CD8-positive, alpha-beta memory T cell (primary cell): ENCODE results near the gene TRPM5. TPM values are rescaled to one million over a fixed set of nuclear protein-coding genes. Genes with fewer than 3 reads are reported as not detected.
A peak's percentile ranks its signal among the peaks of the same experiment; 100 is the strongest.

ENCODE experiments used
- CTCF ChIA-PET: fragments of 350-600 bp; sonication (Branson Sonifier 250); formaldehyde crosslinking; loops from one replicate; lab custom pipeline; 2021; ENCODE audit warnings: antibody characterized with exemption; lab: Charles Lee
- POLR2A ChIA-PET: fragments of 350-600 bp; sonication (Branson Sonifier 250); formaldehyde crosslinking; loops from one replicate; lab custom pipeline; 2021; ENCODE audit warnings: antibody characterized with exemption; lab: Charles Lee
- DNase-seq, 5 donors: peaks; one replicate each; pipeline versions ENCODE4 v3.0.0 to v3.0.0-alpha.2; 2020 to 2022; ENCODE audit warnings: mixed read lengths in 1 of 5
- H3K27ac ChIP-seq: one replicate; pipeline ENCODE4 v1.7.0; 2013; ENCODE audit warnings: low read depth, mild to moderate bottlenecking, low read length, moderate library complexity
- H3K27me3 ChIP-seq: 2 replicates; pipeline ENCODE4 v1.7.0; 2013; ENCODE audit warnings: low read length, mild to moderate bottlenecking; ENCODE audit not compliant: insufficient read depth, poor library complexity, severe bottlenecking
- H3K36me3 ChIP-seq: 2 replicates; pipeline ENCODE4 v1.7.0; 2013; ENCODE audit warnings: mild to moderate bottlenecking, low read length, moderate library complexity; ENCODE audit not compliant: insufficient read depth
- H3K4me1 ChIP-seq: 2 replicates; pipeline ENCODE4 v1.7.0; 2013; ENCODE audit warnings: mild to moderate bottlenecking, low read length, moderate library complexity; ENCODE audit not compliant: insufficient read depth
- H3K4me3 ChIP-seq: 2 replicates; pipeline ENCODE4 v1.7.0; 2013; ENCODE audit warnings: mild to moderate bottlenecking, low read length
- H3K9me3 ChIP-seq: 2 replicates; pipeline ENCODE4 v1.7.0; 2013; ENCODE audit warnings: mild to moderate bottlenecking, low read length
- H3K27ac Mint-ChIP-seq, 8 donors: one replicate each; pipeline ENCODE4 v1.8.0; 2020 to 2021; ENCODE audit warnings: mixed read lengths in 8 of 8, mild to moderate bottlenecking in 6 of 8, inconsistent platforms in 3 of 8, moderate library complexity in 3 of 8
- H3K27me3 Mint-ChIP-seq, 2 donors: one replicate each; pipeline ENCODE4 v1.8.0; 2020 to 2021; ENCODE audit warnings: mixed read lengths in 2 of 2, mild to moderate bottlenecking in 1 of 2, moderate library complexity in 1 of 2
- H3K36me3 Mint-ChIP-seq, 3 donors: one replicate each; pipeline ENCODE4 v1.8.0; 2020 to 2021; ENCODE audit warnings: mixed read lengths in 3 of 3, inconsistent platforms in 1 of 3, mild to moderate bottlenecking in 1 of 3
- H3K4me1 Mint-ChIP-seq, 3 donors: one replicate each; pipeline ENCODE4 v1.8.0; 2020 to 2021; ENCODE audit warnings: mixed read lengths in 3 of 3, inconsistent platforms in 1 of 3, mild to moderate bottlenecking in 1 of 3
- H3K4me3 Mint-ChIP-seq, 7 donors: one replicate each; pipeline ENCODE4 v1.8.0; 2020 to 2021; ENCODE audit warnings: mixed read lengths in 7 of 7, mild to moderate bottlenecking in 6 of 7, moderate library complexity in 4 of 7, inconsistent platforms in 2 of 7
- H3K9me3 Mint-ChIP-seq, 5 donors: one replicate each; pipeline ENCODE4 v1.8.0; 2020 to 2022; ENCODE audit warnings: mixed read lengths in 5 of 5, mild to moderate bottlenecking in 3 of 5, moderate library complexity in 2 of 5, inconsistent platforms in 1 of 5
- polyA plus RNA-seq: library from polyadenylated mRNA; unstranded; fragments of 300-500 nt; fragmentation: Illumina TruSeq; gene quantifications from one replicate; pipeline ENCODE4 v1.2.3, GENCODE V29; 2021
- total RNA-seq, 2 experiments: library from RNA; stranded (reverse); gene quantifications; one replicate each; pipeline ENCODE4 v1.2.3, GENCODE V29; 2021

The TRPM5 gene
- total and polyA plus RNA-seq, 3 experiments from 2014 or later, result not detected

DNA sequence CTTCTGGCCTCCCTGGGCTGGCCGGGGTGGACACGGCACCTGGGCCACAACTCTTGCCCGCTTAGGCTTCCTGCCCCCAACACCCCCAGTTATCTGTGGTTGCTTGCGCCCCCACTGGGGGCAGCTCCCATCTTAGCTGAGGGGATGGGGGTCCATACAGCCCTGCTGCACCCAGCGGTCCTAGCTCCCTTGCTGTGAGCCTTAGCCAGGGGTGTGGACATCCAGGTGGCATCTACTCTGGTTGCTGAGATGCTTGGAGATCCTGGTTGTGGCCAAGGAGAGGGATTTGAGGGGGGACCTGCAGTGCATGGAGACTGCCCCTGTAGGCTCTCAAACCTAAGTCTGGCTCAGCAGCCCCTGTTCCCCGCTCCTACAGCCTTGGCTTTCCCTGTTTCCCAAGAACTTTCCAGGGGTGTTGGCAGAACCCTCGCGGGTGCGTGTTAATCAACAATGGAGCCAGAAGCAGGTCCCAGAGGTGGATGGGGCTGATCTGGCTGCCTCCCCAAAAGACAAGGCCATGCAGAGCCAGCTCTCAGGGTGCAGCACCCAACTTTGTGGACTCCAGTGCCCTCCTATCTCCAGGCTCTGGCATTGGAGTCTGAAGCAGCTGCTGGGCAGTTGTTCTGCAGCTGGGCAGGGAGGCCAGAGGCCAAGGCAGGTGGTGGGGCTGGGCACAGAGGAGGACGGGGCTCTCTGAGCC is 3.8 kb upstream of the TRPM5 start:
- H3K27ac Mint-ChIP-seq, result no peak overlapping the region
- CTCF ChIA-PET, result interaction anchor here (0.8 to 1.2 kb wide), 3 partner anchors 83 to 440 kb away, joined by 3 read pairs; no protein-coding TSS in a partner anchor

DNA sequence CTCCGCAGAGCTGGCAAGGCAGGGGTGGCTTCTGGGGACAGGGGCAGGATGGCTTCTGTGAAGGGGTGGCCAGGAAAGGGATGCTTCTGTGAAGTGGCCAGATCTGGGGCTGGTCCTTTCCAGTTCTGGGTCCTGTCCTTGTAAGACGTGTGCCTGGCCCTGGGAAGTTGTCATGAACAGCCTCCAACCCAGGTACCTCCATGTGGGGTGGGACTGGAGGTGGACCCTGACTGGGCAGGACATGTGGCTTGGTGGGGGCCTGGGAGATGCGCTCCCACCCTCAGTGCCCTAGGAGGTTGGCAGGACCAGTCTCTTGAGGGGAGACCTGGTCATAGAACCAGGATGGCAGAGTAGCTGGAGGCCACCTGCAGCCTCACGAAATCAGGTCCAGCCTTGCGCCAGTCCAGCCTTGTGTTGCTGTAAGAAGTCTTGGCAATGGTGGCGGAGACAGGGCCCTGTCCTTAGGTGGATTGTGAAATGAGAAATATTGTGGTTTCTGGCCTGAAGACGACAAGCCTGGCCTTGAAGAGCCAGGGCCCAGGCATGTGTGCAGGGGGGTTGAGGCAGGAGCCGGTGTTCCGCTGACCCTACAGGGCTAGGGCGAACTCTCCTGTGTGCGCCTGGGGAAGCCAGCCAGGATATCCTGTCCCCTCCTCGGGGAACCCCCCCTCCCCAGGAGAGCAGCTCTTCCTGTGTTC is 3.1 kb upstream of the TRPM5 start:
- H3K4me3 Mint-ChIP-seq, result peak overlapping the region; percentile 60 to 84 (median 71)
- peak overlapping the region in 2 of 8 donors; percentile 55 to 82 for H3K27ac Mint-ChIP-seq
- CTCF ChIA-PET, result interaction anchor here (0.8 to 1.2 kb wide), 3 partner anchors 84 to 441 kb away, joined by 3 read pairs; no protein-coding TSS in a partner anchor
- H3K4me1 ChIP-seq, result peaks cover 54% of the 10 kb centered on the region
- H3K4me3 ChIP-seq, result peak overlapping the region; percentile 25
- H3K36me3 ChIP-seq, result no peaks in the 10 kb centered on the region
- H3K9me3 ChIP-seq, result no peaks in the 10 kb centered on the region
- H3K27ac ChIP-seq, result no peak overlapping the region
- POLR2A ChIA-PET, result no interaction called here
- H3K36me3 Mint-ChIP-seq, result no peaks in the 10 kb centered on the region
- peaks cover 5 to 7% of the 10 kb centered on the region in 2 donors for H3K27me3 Mint-ChIP-seq
- peak in 1 of 5 donors; percentile 36 for DNase-seq
- H3K4me1 Mint-ChIP-seq, result peaks cover 27 to 40% (median 29%) of the 10 kb centered on the region in 3 donors
- no peaks in the 10 kb centered on the region for H3K27me3 ChIP-seq
- no peaks in the 10 kb centered on the region for H3K9me3 Mint-ChIP-seq

More for the DNA sequence above, 3.8 kb upstream of the TRPM5 start:
- Mint-ChIP-seq H3K4me3 (peak overlapping the region in 5 of 7 donors; percentile 60 to 83 (median 68)), H3K27me3 (peaks cover 5 to 7% of the 10 kb centered on the region in 2 donors), H3K36me3 (peaks cover 0 to 4% (median 0%) of the 10 kb centered on the region in 3 donors), H3K9me3 (no peaks in the 10 kb centered on the region), H3K4me1 (peaks cover 20 to 33% (median 22%) of the 10 kb centered on the region in 3 donors)
- Histone ChIP-seq H3K27me3 (no peaks in the 10 kb centered on the region), H3K9me3 (no peaks in the 10 kb centered on the region), H3K36me3 (no peaks in the 10 kb centered on the region), H3K4me1 (peaks cover 47% of the 10 kb centered on the region), H3K4me3 (no peak overlapping the region), H3K27ac (no peak overlapping the region)
- POLR2A ChIA-PET, result no interaction called here
- DNase-seq, result peak in 1 of 5 donors; percentile 42

DNA sequence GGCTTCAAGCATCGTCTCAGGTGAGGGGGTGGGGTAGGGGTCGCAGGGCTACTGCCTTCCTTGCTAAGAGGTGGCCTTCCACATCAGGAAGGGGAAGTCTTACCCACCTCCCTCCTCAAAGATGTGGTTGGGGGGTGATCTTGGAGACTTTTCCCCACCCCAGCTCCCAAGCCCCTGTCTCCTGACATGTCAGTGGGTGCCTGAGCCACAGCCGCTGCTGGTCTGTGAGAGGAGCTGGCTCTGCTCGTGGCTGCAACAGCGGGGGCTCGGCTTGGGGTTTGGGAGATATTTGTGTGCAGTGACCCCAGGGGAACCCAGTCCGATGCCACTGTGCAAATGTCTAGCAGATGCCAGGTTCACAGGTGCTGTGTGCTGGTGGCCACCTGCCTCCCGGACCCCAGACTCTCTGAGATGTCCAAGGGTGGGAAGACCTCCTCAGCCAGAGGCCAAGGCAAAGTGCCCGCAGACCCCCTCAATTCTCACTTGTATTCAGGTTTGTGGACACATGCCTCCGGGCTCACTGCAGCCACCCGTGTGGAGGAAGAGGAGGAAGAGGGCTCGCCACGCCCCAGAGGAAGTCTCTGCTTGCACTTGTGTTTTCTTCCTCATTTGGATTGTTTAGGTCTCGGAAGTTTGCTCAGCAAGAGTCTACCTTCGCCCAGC is 2.4 kb upstream of the TRPM5 start:
- no peaks in the 10 kb centered on the region for H3K27me3 ChIP-seq
- peaks cover 56% of the 10 kb centered on the region for H3K4me1 ChIP-seq
- Mint-ChIP-seq H3K27ac (peak overlapping the region in 2 of 8 donors; percentile 55 to 82), H3K4me1 (peaks cover 31 to 46% (median 33%) of the 10 kb centered on the region in 3 donors), H3K36me3 (no peaks in the 10 kb centered on the region), H3K4me3 (peak overlapping the region; percentile 67 to 93 (median 72)), H3K9me3 (no peaks in the 10 kb centered on the region), H3K27me3 (peaks cover 5 to 7% of the 10 kb centered on the region in 2 donors)
- H3K36me3 ChIP-seq, result no peaks in the 10 kb centered on the region
- ChIA-PET CTCF (interaction anchor here (1.6 to 2.1 kb wide), 2 partner anchors 76 to 84 kb away, joined by 3 to 8 read pairs; no protein-coding TSS in a partner anchor), POLR2A (no interaction called here)
- H3K27ac ChIP-seq, result no peak overlapping the region
- no peaks in the 10 kb centered on the region for H3K9me3 ChIP-seq
- DNase-seq, result peak in 1 of 5 donors; percentile 38
- peak overlapping the region; percentile 25 for H3K4me3 ChIP-seq

DNA sequence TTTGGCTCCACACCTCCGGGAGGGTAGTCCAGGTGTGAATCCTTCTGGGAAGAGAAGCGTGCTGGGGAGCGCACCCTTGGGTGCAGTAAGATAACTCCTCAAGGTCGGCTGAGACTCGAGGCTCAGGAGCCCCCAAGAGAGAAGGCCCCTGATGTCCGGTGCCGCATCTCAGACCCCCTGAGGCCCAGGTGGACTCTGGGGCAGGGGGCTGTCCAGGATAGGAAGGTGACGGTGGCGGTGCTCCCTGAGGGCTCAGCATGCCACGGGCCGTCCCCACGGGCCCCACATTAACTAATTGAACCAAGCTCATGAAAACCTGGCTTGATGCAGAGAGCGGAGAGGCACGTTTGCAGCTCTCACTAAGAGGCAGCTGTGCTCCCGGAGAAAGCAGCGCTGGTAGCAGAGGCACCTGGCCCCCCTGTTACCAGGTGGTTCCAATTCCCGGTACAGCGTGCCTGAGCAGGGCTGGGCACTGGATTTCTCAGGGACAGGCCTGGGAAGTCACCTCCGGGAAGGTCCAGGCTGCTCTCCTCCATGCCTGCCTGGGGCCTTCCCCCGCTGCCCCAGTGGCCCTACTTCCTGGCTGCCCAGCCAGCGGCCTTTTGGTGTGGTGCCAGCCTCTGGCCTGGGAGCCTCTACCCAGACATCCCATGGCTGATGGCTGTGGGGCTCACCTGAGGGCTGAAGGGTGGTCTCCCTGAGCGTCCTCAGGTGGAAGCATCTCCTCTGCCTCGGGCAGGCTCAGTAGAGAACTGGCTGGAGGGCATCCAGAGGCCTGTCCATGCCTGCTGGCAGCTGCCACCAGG is 1.6 kb upstream of the TRPM5 start:
- DNase-seq, result peak in 1 of 5 donors; percentile 44
- H3K36me3 Mint-ChIP-seq, result no peaks in the 10 kb centered on the region
- peak overlapping the region in 2 of 8 donors; percentile 52 to 56 for H3K27ac Mint-ChIP-seq
- H3K27me3 Mint-ChIP-seq, result peaks cover 5 to 7% of the 10 kb centered on the region in 2 donors
- no peaks in the 10 kb centered on the region for H3K36me3 ChIP-seq
- H3K4me3 Mint-ChIP-seq, result peak overlapping the region; percentile 84 to 93 (median 87)
- peaks cover 31 to 46% (median 33%) of the 10 kb centered on the region in 3 donors for H3K4me1 Mint-ChIP-seq
- H3K4me3 ChIP-seq, result peak overlapping the region; percentile 25
- H3K9me3 ChIP-seq, result no peaks in the 10 kb centered on the region
- ChIA-PET POLR2A (no interaction called here), CTCF (interaction anchor here (1.0 to 2.1 kb wide), 4 partner anchors 18 to 85 kb away, joined by 3 to 8 read pairs (median 4); no protein-coding TSS in a partner anchor)
- H3K4me1 ChIP-seq, result peaks cover 56% of the 10 kb centered on the region
- no peaks in the 10 kb centered on the region for H3K9me3 Mint-ChIP-seq
- no peaks in the 10 kb centered on the region for H3K27me3 ChIP-seq
- H3K27ac ChIP-seq, result no peak overlapping the region

DNA sequence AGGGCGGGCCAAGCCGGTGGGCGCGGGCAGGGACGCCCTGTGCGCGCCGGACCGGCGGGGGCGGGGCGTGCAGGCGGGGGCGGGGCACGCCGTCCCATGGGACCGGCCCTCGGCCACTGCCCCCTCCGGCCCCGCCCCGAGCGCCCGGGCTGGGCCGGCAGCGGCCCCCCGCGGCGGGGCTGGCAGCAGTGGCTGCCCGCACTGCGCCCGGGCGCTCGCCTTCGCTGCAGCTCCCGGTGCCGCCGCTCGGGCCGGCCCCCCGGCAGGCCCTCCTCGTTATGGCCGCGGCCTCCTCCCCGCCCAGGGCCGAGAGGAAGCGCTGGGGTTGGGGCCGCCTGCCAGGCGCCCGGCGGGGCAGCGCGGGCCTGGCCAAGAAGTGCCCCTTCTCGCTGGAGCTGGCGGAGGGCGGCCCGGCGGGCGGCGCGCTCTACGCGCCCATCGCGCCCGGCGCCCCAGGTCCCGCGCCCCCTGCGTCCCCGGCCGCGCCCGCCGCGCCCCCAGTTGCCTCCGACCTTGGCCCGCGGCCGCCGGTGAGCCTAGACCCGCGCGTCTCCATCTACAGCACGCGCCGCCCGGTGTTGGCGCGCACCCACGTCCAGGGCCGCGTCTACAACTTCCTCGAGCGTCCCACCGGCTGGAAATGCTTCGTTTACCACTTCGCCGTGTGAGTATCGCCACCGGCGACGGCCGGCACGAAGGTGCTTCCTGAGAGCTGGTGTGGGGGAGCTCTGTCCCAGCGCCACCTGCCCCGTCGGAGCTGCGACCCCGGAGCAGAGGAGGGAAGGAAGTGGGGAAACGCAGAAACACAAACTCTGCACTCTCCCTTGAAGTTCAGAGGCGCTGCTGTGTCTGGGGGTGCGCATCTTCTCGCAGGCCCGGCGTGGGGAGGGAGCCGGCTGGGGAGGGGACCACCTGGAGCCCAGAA is 769 bp upstream of the TRPM5 start, which contains the start of gene KCNQ1:
Gene KCNQ1 (plus strand): TSS at position 188 of the 925 bp plus-strand sequence. CDS start 91 bp downstream, at position 279.
- no peaks in the 10 kb centered on the region for H3K9me3 Mint-ChIP-seq
- H3K36me3 ChIP-seq, result no peaks in the 10 kb centered on the region
- H3K9me3 ChIP-seq, result no peaks in the 10 kb centered on the region
- H3K27ac ChIP-seq, result no peak within 1 kb of the TSS
- peaks cover 5 to 7% of the 10 kb centered on the region in 2 donors for H3K27me3 Mint-ChIP-seq
- H3K4me3 Mint-ChIP-seq, result peak within 1 kb of the TSS; percentile 84 to 93 (median 87)
- DNase-seq, result peak; percentile 28 to 57 (median 44)
- no peaks in the 10 kb centered on the region for H3K27me3 ChIP-seq
- H3K4me1 ChIP-seq, result peaks cover 56% of the 10 kb centered on the region
- no peaks in the 10 kb centered on the region for H3K36me3 Mint-ChIP-seq
- ChIA-PET CTCF (interaction anchor here (1.0 to 2.3 kb wide), 5 partner anchors 17 to 87 kb away, joined by 3 to 9 read pairs (median 4); no protein-coding TSS in a partner anchor), POLR2A (no interaction called here)
- H3K27ac Mint-ChIP-seq, result peak within 1 kb of the TSS in 3 of 8 donors; percentile 52 to 72 (median 56)
- H3K4me3 ChIP-seq, result peak within 1 kb of the TSS; percentile 25
- peaks cover 31 to 46% (median 33%) of the 10 kb centered on the region in 3 donors for H3K4me1 Mint-ChIP-seq

DNA sequence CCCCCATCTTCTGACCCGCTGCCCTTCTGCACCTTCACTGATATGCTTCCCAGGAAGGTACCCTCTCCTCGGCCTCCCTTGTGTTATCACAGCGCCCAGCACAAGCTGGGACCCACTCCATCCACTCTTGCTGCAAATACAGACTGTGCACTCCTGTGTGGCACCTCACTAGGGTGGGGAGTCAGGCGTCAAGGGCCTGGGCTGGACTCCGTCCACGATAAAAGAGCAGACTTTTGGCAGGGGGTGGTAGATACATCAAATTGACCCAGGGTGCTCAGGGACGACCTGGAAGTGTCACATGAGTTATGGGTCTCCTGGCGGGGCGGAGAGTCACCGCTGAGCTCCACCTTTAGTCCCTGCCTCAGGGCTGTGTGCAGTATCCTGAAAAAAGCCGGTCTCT is 908 bp downstream of the TRPM5 start:
- H3K4me1 ChIP-seq, result peaks cover 51% of the 10 kb centered on the region

More for the DNA sequence above, 908 bp downstream of the TRPM5 start:
- no peak overlapping the region for H3K4me3 ChIP-seq
- H3K27ac ChIP-seq, result no peak overlapping the region
- peak in 1 of 5 donors; percentile 36 for DNase-seq
- POLR2A ChIA-PET, result no interaction called here
- no peaks in the 10 kb centered on the region for H3K9me3 ChIP-seq
- H3K36me3 ChIP-seq, result no peaks in the 10 kb centered on the region
- Mint-ChIP-seq H3K9me3 (no peaks in the 10 kb centered on the region), H3K4me1 (peaks cover 29 to 46% (median 33%) of the 10 kb centered on the region in 3 donors), H3K27ac (peak overlapping the region in 3 of 8 donors; percentile 9 to 89 (median 47)), H3K4me3 (peak overlapping the region; percentile 30 to 87 (median 49)), H3K36me3 (no peaks in the 10 kb centered on the region), H3K27me3 (peaks cover 6 to 7% of the 10 kb centered on the region in 2 donors)
- no peaks in the 10 kb centered on the region for H3K27me3 ChIP-seq
- CTCF ChIA-PET, result interaction anchor here (2.3 kb wide), 1 partner anchor 89 kb away, joined by 9 read pairs; no protein-coding TSS in a partner anchor
